H9 (cell line): ENCODE measurements around the gene ISY1. TPM values are rescaled to one million over a fixed set of nuclear protein-coding genes. Genes with fewer than 3 reads are reported as not detected.
A peak's percentile ranks its signal among the peaks of the same experiment; 100 is the strongest.
"Not testable (repeated sequence)": the region's sequence is repeated elsewhere in the genome, so short reads cannot be mapped to it uniquely, and the experiment has no call there.

Experiments used
- DNase-seq: peaks from one replicate; pipeline ENCODE4 v3.0.0-alpha.2; 2017
- H2AFZ ChIP-seq: one replicate; pipeline ENCODE4 v1.6.1; 2013; ENCODE audit warnings: mild to moderate bottlenecking, low read length, control low read depth, moderate library complexity
- H2AK5ac ChIP-seq: 2 replicates; pipeline ENCODE4 v1.6.1; 2013; ENCODE audit warnings: low read length, control low read depth, mixed read lengths; ENCODE audit not compliant: insufficient read length
- H2BK120ac ChIP-seq: one replicate; pipeline ENCODE4 v1.6.1; 2013; ENCODE audit warnings: low read depth, mild to moderate bottlenecking, low read length, control low read depth, inconsistent platforms; ENCODE audit not compliant: poor library complexity, severe bottlenecking
- H2BK12ac ChIP-seq: 2 replicates; pipeline ENCODE4 v1.6.1; 2013; ENCODE audit warnings: low read length, control low read depth, mixed read lengths, low read depth; ENCODE audit not compliant: insufficient read length
- H2BK15ac ChIP-seq: 2 replicates; pipeline ENCODE4 v1.6.1; 2013; ENCODE audit warnings: low read depth, low read length, control low read depth
- H2BK20ac ChIP-seq: one replicate; pipeline ENCODE4 v1.6.1; 2013; ENCODE audit warnings: low read depth, mild to moderate bottlenecking, low read length, control low read depth, inconsistent platforms; ENCODE audit not compliant: poor library complexity, severe bottlenecking
- H2BK5ac ChIP-seq: 2 replicates; pipeline ENCODE4 v1.6.1; 2013; ENCODE audit warnings: low read length, control low read depth, mixed read lengths; ENCODE audit not compliant: insufficient read length
- H3K14ac ChIP-seq: 2 replicates; pipeline ENCODE4 v1.6.1; 2013; ENCODE audit warnings: low read length, control low read depth; ENCODE audit not compliant: insufficient read depth
- H3K18ac ChIP-seq: 2 replicates; pipeline ENCODE4 v1.6.1; 2013; ENCODE audit warnings: low read depth, mild to moderate bottlenecking, mixed read lengths, low read length, control low read depth; ENCODE audit not compliant: insufficient read length
- H3K23ac ChIP-seq: 2 replicates; pipeline ENCODE4 v1.6.1; 2013; ENCODE audit warnings: low read length, control low read depth, mixed read lengths, low read depth; ENCODE audit not compliant: insufficient read length
- H3K23me2 ChIP-seq: 2 replicates; pipeline ENCODE4 v1.6.1; 2013; ENCODE audit warnings: low read depth, mild to moderate bottlenecking, mixed read lengths, low read length, control low read depth; ENCODE audit not compliant: insufficient read length, poor library complexity, severe bottlenecking
- H3K27ac ChIP-seq: 2 replicates; pipeline ENCODE4 v1.5.1; 2013; ENCODE audit warnings: low read length, control low read depth, mixed read lengths, low read depth; ENCODE audit not compliant: insufficient read length
- H3K27me3 ChIP-seq: 2 replicates; pipeline ENCODE4 v1.6.1; 2013; ENCODE audit warnings: low read length, control low read depth, inconsistent platforms; ENCODE audit not compliant: insufficient read depth
- H3K4ac ChIP-seq: 2 replicates; pipeline ENCODE4 v1.6.1; 2013; ENCODE audit warnings: low read depth, mild to moderate bottlenecking, control low read depth, inconsistent platforms, low read length, moderate library complexity
- H3K4me1 ChIP-seq: 2 replicates; pipeline ENCODE4 v1.6.1; 2013; ENCODE audit warnings: low read length, control low read depth, inconsistent platforms; ENCODE audit not compliant: insufficient read depth
- H3K4me2 ChIP-seq: 2 replicates; pipeline ENCODE4 v1.6.1; 2013; ENCODE audit warnings: low read length, control low read depth, mixed read lengths; ENCODE audit not compliant: insufficient read length, insufficient read depth
- H3K56ac ChIP-seq: 2 replicates; pipeline ENCODE4 v1.6.1; 2013; ENCODE audit warnings: low read depth, mild to moderate bottlenecking, mixed read lengths, low read length, control low read depth; ENCODE audit not compliant: insufficient read length
- H3K79me1 ChIP-seq: 2 replicates; pipeline ENCODE4 v1.6.1; 2013; ENCODE audit warnings: low read depth, mild to moderate bottlenecking, moderate library complexity, low read length, control low read depth, inconsistent platforms; ENCODE audit not compliant: insufficient read depth, poor library complexity, severe bottlenecking
- H3K79me2 ChIP-seq: 2 replicates; pipeline ENCODE4 v1.6.1; 2013; ENCODE audit warnings: low read length, control low read depth, inconsistent platforms; ENCODE audit not compliant: insufficient read depth
- H3K9ac ChIP-seq: 2 replicates; pipeline ENCODE4 v1.6.1; 2013; ENCODE audit warnings: low read length, control low read depth, mixed read lengths; ENCODE audit not compliant: insufficient read length; ENCODE audit errors: extremely low read depth
- H3K9me3 ChIP-seq: one replicate; pipeline ENCODE4 v1.6.1; 2013; ENCODE audit warnings: low read depth, low read length, inconsistent platforms; ENCODE audit not compliant: control insufficient read depth
- H3T11ph ChIP-seq: one replicate; pipeline ENCODE4 v1.6.1; 2013; ENCODE audit warnings: mild to moderate bottlenecking, low read length, control low read depth, inconsistent platforms
- H4K20me1 ChIP-seq: one replicate; pipeline ENCODE4 v1.6.1; 2013; ENCODE audit not compliant: control insufficient read depth, insufficient read length, insufficient read depth
- H4K5ac ChIP-seq: 2 replicates; pipeline ENCODE4 v1.6.1; 2013; ENCODE audit warnings: low read depth, mild to moderate bottlenecking, mixed read lengths, low read length, control low read depth; ENCODE audit not compliant: insufficient read length
- H4K8ac ChIP-seq: replicated peaks from 2 replicates; pipeline ENCODE4 v1.6.1; 2013; ENCODE audit warnings: low read length, control low read depth, mixed read lengths, low read depth; ENCODE audit not compliant: insufficient read length
- H4K91ac ChIP-seq: 2 replicates; pipeline ENCODE4 v1.6.1; 2013; ENCODE audit warnings: low read depth, mild to moderate bottlenecking, moderate library complexity, mixed read lengths, low read length, control low read depth; ENCODE audit not compliant: insufficient read length
- H3K27ac Mint-ChIP-seq, 3 experiments: 2 replicates in 2 of 3; 3 replicates in 1 of 3; pipeline ENCODE4 v1.8.0; 2020 to 2021; ENCODE audit warnings: mixed read lengths in 3 of 3, mild to moderate bottlenecking in 1 of 3, moderate library complexity in 1 of 3
- H3K27me3 Mint-ChIP-seq: 2 replicates; pipeline ENCODE4 v1.8.0; 2021; ENCODE audit warnings: low read depth, mild to moderate bottlenecking, moderate library complexity, mixed read lengths
- H3K36me3 Mint-ChIP-seq, 3 experiments: 2 replicates in 2 of 3; 3 replicates in 1 of 3; pipeline ENCODE4 v1.8.0; 2020 to 2021; ENCODE audit warnings: low read depth in 3 of 3, mixed read lengths in 3 of 3; ENCODE audit not compliant: insufficient read depth in 1 of 3
- H3K4me1 Mint-ChIP-seq, 2 experiments: 2 replicates each; pipeline ENCODE4 v1.8.0; 2020; ENCODE audit warnings: mixed read lengths in 2 of 2
- H3K4me3 Mint-ChIP-seq, 2 experiments: 2 replicates in 1 of 2; 3 replicates in 1 of 2; pipeline ENCODE4 v1.8.0; 2020 to 2021; ENCODE audit warnings: mild to moderate bottlenecking in 2 of 2, mixed read lengths in 2 of 2, moderate library complexity in 1 of 2
- H3K9me3 Mint-ChIP-seq, 2 experiments: 2 replicates in 1 of 2; 3 replicates in 1 of 2; pipeline ENCODE4 v1.8.0; 2020; ENCODE audit warnings: mild to moderate bottlenecking in 2 of 2, mixed read lengths in 2 of 2, moderate library complexity in 1 of 2
- WGBS: extraction: QIAGEN DNeasy Blood & Tissue Kit; methylation state at CpG from one replicate; pipeline ENCODE4 v1.1.7; 2013; ENCODE audit warnings: missing lambda C conversion rate, low lambda C conversion rate, mixed read lengths; ENCODE audit not compliant: insufficient read length; ENCODE audit errors: extremely low coverage; 5-methylcytosine and 5-hydroxymethylcytosine counted together
- total RNA-seq: library from RNA; stranded (reverse); gene quantifications from 2 replicates; pipeline ENCODE4 v1.2.1, GENCODE V29; 2021
- TF ChIP-seq, protein P1 (sequence below): fragments of 200-600 bp; sonication (generic); conservative IDR thresholded peaks from 3 replicates; pipeline ENCODE4 v1.8.0; 2021; ENCODE audit warnings: antibody characterized with exemption, mild to moderate bottlenecking

Gene ISY1
- total RNA-seq, 1 experiment from 2014 or later = 28.1 TPM

DNA sequence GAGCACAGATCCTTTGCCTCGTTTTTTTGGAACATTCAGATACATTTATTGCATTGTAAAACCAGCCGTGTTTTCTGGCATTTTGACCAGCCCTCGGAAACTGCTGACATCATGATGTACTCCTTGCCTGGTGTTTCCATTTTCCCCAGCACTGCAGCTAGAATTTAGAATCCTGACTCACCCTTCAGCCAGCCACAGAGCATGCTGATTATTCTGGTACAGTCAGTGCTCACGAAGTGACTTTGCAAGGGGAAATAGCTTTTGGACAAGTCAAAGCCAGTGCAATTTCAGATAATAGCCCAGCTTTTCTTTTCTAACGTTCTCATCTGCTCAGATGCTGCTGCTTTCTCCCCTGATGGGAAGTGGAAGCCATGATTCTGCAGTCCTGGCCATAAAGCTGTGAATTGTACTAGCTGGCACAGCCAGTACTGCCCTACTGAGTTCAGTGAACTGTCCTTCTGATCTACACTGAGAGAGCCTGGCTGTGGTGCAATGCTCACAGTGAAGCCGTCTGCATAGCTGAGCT is 34.9 kb upstream of the ISY1 start:
- Mint-ChIP-seq H3K27ac (peak overlapping the region in 1 of 3 experiments; percentile 73; a peak in 1 of 7 replicates), H3K4me3 (no peak overlapping the region), H3K4me1 (no peaks in the 10 kb centered on the region), H3K27me3 (no peaks in the 10 kb centered on the region; the same call in 1 of the 2 replicates), H3K36me3 (no peaks in the 10 kb centered on the region), H3K9me3 (no peaks in the 10 kb centered on the region)
- DNase-seq = no peak
- Histone ChIP-seq H3K14ac (no peak overlapping the region), H2AFZ (no peak overlapping the region), H2BK120ac (no peak overlapping the region), H3K4me1 (no peaks in the 10 kb centered on the region), H3K9ac (no peak overlapping the region), H4K5ac (no peak overlapping the region), H2BK12ac (no peak overlapping the region), H2AK5ac (no peak overlapping the region), H4K8ac (no peak overlapping the region), H4K91ac (no peak overlapping the region), H3K27me3 (no peaks in the 10 kb centered on the region), H3K27ac (no peak overlapping the region), H3T11ph (no peak overlapping the region), H3K4ac (no peak overlapping the region), H4K20me1 (no peaks in the 10 kb centered on the region), H2BK5ac (no peak overlapping the region), H3K9me3 (no peaks in the 10 kb centered on the region), H3K23ac (no peak overlapping the region), H3K56ac (no peak overlapping the region), H3K79me2 (no peaks in the 10 kb centered on the region), H2BK20ac (no peak overlapping the region), H3K4me2 (no peak overlapping the region), H3K18ac (no peak overlapping the region), H3K23me2 (no peaks in the 10 kb centered on the region), H3K79me1 (no peaks in the 10 kb centered on the region), H2BK15ac (no peak overlapping the region)
- WGBS = no CpG with 5 or more reads among the region's 6 CpGs
- TF ChIP-seq, protein P1, sequence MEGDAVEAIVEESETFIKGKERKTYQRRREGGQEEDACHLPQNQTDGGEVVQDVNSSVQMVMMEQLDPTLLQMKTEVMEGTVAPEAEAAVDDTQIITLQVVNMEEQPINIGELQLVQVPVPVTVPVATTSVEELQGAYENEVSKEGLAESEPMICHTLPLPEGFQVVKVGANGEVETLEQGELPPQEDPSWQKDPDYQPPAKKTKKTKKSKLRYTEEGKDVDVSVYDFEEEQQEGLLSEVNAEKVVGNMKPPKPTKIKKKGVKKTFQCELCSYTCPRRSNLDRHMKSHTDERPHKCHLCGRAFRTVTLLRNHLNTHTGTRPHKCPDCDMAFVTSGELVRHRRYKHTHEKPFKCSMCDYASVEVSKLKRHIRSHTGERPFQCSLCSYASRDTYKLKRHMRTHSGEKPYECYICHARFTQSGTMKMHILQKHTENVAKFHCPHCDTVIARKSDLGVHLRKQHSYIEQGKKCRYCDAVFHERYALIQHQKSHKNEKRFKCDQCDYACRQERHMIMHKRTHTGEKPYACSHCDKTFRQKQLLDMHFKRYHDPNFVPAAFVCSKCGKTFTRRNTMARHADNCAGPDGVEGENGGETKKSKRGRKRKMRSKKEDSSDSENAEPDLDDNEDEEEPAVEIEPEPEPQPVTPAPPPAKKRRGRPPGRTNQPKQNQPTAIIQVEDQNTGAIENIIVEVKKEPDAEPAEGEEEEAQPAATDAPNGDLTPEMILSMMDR = no peak

GRCh38 chr3:129189793-129190192 is 28.9 kb upstream of the ISY1 start:
- not testable (repeated sequence) for H2AFZ ChIP-seq, H3K4me1 Mint-ChIP-seq, H2AK5ac ChIP-seq, H4K91ac ChIP-seq, H2BK12ac ChIP-seq, H4K20me1 ChIP-seq, H3K27me3 ChIP-seq, H3K79me1 ChIP-seq, H4K8ac ChIP-seq, H3K27ac Mint-ChIP-seq, H3K9ac ChIP-seq, H3K56ac ChIP-seq, H3K36me3 Mint-ChIP-seq, H3K4me3 Mint-ChIP-seq, H2BK15ac ChIP-seq, H2BK20ac ChIP-seq, H3K79me2 ChIP-seq, H3K9me3 Mint-ChIP-seq, H3K4me1 ChIP-seq, H4K5ac ChIP-seq, H2BK120ac ChIP-seq, H3K23ac ChIP-seq, H3T11ph ChIP-seq, H3K27ac ChIP-seq, H3K18ac ChIP-seq, H3K23me2 ChIP-seq, DNase-seq, H3K14ac ChIP-seq, H3K4me2 ChIP-seq, H2BK5ac ChIP-seq, H3K27me3 Mint-ChIP-seq, H3K4ac ChIP-seq, H3K9me3 ChIP-seq
- WGBS = no CpG with 5 or more reads among the region's 8 CpGs
